SK-N-SH (cell line): ENCODE data around the gene POU4F2.

Experiments used
- FOXJ3 ChIP-seq: sonication (generic); formaldehyde crosslinking; IDR thresholded peaks from 2 replicates; pipeline ENCODE4 v1.5.1; 2020; ENCODE audit warnings: mild to moderate bottlenecking, missing genetic modification reagents
- TF ChIP-seq, protein P1 (sequence below): fragments of 200-600 bp; sonication (generic); IDR thresholded peaks from 2 replicates; pipeline ENCODE4 v1.6.1; 2017; ENCODE audit warnings: antibody characterized with exemption, mild to moderate bottlenecking, moderate library complexity

DNA sequence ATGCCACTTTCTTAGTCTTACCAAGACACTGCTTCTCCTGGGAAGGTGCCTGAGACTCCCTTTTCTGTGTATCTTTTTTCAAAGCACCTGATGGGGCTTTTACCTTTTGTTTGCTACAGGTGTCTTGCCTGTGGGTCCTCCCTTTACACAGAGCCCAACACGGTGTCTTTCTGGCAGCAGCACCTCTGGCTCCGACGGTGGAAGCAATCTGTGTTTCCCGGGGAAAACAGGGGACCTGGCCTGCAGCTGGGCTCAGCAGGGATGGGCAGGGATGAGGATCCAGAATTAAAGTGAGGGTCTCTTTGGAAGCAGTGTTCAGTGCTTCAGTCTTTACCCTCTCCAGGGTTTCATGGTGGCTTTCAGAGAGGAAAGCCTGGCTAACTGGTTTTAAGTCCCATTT is 11.3 kb downstream of the POU4F2 start:
- TF ChIP-seq, protein P1, sequence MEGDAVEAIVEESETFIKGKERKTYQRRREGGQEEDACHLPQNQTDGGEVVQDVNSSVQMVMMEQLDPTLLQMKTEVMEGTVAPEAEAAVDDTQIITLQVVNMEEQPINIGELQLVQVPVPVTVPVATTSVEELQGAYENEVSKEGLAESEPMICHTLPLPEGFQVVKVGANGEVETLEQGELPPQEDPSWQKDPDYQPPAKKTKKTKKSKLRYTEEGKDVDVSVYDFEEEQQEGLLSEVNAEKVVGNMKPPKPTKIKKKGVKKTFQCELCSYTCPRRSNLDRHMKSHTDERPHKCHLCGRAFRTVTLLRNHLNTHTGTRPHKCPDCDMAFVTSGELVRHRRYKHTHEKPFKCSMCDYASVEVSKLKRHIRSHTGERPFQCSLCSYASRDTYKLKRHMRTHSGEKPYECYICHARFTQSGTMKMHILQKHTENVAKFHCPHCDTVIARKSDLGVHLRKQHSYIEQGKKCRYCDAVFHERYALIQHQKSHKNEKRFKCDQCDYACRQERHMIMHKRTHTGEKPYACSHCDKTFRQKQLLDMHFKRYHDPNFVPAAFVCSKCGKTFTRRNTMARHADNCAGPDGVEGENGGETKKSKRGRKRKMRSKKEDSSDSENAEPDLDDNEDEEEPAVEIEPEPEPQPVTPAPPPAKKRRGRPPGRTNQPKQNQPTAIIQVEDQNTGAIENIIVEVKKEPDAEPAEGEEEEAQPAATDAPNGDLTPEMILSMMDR = no peak
- no peak for TF ChIP-seq FOXJ3 (CRISPR knock-in tag)
